ENCODE measurements around the gene MMP2. TPM values are rescaled to one million over a fixed set of nuclear protein-coding genes. Genes with fewer than 3 reads are reported as not detected.

The MMP2 gene
- total RNA-seq, 1 experiment from 2014 or later, result 311 TPM

- Histone ChIP-seq H3K36me3 (ENCODE audit: control insufficient read depth, insufficient read depth, low read length) (no peaks in the 10 kb centered on the region), H3K9me3 (ENCODE audit: control insufficient read depth, insufficient read depth, low read depth, low read length) (no peaks in the 10 kb centered on the region), H3K4me1 (ENCODE audit: control insufficient read depth, insufficient read depth, low read length) (peaks cover 46% of the 10 kb centered on the region), H3K4me3 (ENCODE audit: low read depth in 2 of 2, low read length in 2 of 2) (no peak overlapping the region), H3K27ac (ENCODE audit: low read length) (peak overlapping the region; percentile 74), H3K27me3 (ENCODE audit: control insufficient read depth, insufficient read depth, low read length) (no peaks in the 10 kb centered on the region)
- no peak for DNase-seq (ENCODE audit: low read depth, low spot score)
- in situ Hi-C loops (cut with HindIII; ENCODE audit: low pct_unique_long_range_greater_than_20kb, low sequenced_read_pairs), result no loop called here
- BruUV-seq (replicated peaks), result no TSS peak
- TF ChIP-seq POLR2AphosphoS5 (IDR thresholded peaks at IDR 0.05; ENCODE audit: low read depth, low read length) (no peak), CTCF (IDR thresholded peaks at IDR 0.05) (no peak), TCF7L2 (IDR thresholded peaks at IDR 0.05; ENCODE audit: low read depth, low read length) (no peak), SIN3A (IDR thresholded peaks at IDR 0.05; ENCODE audit: borderline replicate concordance, insufficient read depth, low read depth, low read length) (no peak), REST (IDR thresholded peaks at IDR 0.05; ENCODE audit: insufficient read depth in 1 of 2, low read depth in 2 of 2, low read length in 1 of 2) (no peak)
- CTCF ChIA-PET, result no interaction called here
- ATAC-seq, result no peak
- POLR2A ChIA-PET, result interaction anchor here (0.6 kb wide), 1 partner anchor 107 kb away, joined by 7 read pairs; no protein-coding TSS in a partner anchor
- intact Hi-C loops (cut with micrococcal nuclease; ENCODE audit: unreplicated experiment), result no loop called here
These were observed 3.1 kb upstream of the MMP2 start for GRCh38 chr16:55475919-55476318.

GRCh38 chr16:55476625-55477533, 2.1 kb upstream of the MMP2 start:
- ChIA-PET POLR2A (no interaction called here), CTCF (no interaction called here)
- intact Hi-C loops (cut with micrococcal nuclease; ENCODE audit: unreplicated experiment), result no loop called here
- Histone ChIP-seq H3K36me3 (ENCODE audit: control insufficient read depth, insufficient read depth, low read length) (no peaks in the 10 kb centered on the region), H3K4me1 (ENCODE audit: control insufficient read depth, insufficient read depth, low read length) (peaks cover 42% of the 10 kb centered on the region), H3K9me3 (ENCODE audit: control insufficient read depth, insufficient read depth, low read depth, low read length) (no peaks in the 10 kb centered on the region), H3K27me3 (ENCODE audit: control insufficient read depth, insufficient read depth, low read length) (no peaks in the 10 kb centered on the region), H3K27ac (ENCODE audit: low read length) (peak overlapping the region; percentile 87; the same call in 1 of the 2 replicates), H3K4me3 (ENCODE audit: low read depth in 2 of 2, low read length in 2 of 2) (no peak overlapping the region)
- TF ChIP-seq REST (IDR thresholded peaks at IDR 0.05; ENCODE audit: insufficient read depth in 1 of 2, low read depth in 2 of 2, low read length in 1 of 2) (no peak), POLR2AphosphoS5 (IDR thresholded peaks at IDR 0.05; ENCODE audit: low read depth, low read length) (no peak), SIN3A (IDR thresholded peaks at IDR 0.05; ENCODE audit: borderline replicate concordance, insufficient read depth, low read depth, low read length) (no peak), CTCF (IDR thresholded peaks at IDR 0.05) (no peak), TCF7L2 (IDR thresholded peaks at IDR 0.05; ENCODE audit: low read depth, low read length) (no peak)
- no TSS peak for BruUV-seq (replicated peaks)
- in situ Hi-C loops (cut with HindIII; ENCODE audit: low pct_unique_long_range_greater_than_20kb, low sequenced_read_pairs), result no loop called here
- ATAC-seq (no peak), DNase-seq (ENCODE audit: low read depth, low spot score) (no peak)
